Astrocyte of the spinal cord (primary cell): ENCODE results near the gene MTG2.
A peak's percentile ranks its signal among the peaks of the same experiment; 100 is the strongest.

Experiments used
- DNase-seq: peaks from one replicate; pipeline ENCODE4 v3.0.0; 2011; ENCODE audit warnings: low read depth, low spot score
- H3K4me3 ChIP-seq: 2 replicates; pipeline ENCODE4 v1.5.1; 2011; ENCODE audit warnings: low read depth, mild to moderate bottlenecking, low read length, moderate library complexity
- in situ Hi-C: cut with HindIII; loops from 2 replicates; pipeline ENCODE4 v1.10.0; 2017; ENCODE audit warnings: low sequenced_read_pairs
- TF ChIP-seq, protein P1 (sequence below): IDR thresholded peaks from 2 replicates; pipeline ENCODE4 v1.5.1; 2012; ENCODE audit warnings: low read depth, mild to moderate bottlenecking, low read length, inconsistent platforms

MTG2 gene

DNA sequence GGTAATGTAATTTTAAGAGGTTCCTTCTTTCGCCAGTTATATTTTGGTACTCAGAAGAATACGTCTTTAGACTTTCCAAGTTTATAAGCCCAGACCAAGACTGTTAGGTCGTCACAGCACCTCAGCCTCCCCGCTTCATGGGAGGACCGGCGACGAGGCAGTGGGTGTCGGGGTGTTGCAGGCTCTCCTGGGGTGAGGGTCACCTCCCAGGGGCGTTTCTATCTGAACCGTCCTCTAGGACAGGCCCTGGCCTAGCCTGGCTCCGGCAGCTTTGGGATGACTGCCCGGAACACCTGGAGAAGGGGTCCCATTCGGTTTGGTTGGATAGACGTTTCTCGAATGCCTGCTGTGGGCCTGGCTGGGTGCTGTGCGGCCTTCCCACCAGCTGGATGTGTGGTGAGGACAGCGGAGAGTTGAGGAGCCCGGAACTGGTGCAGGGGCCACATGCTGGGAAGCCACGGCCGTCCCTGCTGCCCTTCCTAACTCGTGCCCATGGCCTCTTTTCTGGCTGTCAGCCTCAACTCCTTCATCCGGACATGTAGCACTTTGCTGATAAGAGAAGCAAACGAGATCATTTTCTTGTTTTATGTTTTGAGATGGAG lies 56.6 kb downstream of the MTG2 start:
- in situ Hi-C loops = no loop called here
- TF ChIP-seq, protein P1, sequence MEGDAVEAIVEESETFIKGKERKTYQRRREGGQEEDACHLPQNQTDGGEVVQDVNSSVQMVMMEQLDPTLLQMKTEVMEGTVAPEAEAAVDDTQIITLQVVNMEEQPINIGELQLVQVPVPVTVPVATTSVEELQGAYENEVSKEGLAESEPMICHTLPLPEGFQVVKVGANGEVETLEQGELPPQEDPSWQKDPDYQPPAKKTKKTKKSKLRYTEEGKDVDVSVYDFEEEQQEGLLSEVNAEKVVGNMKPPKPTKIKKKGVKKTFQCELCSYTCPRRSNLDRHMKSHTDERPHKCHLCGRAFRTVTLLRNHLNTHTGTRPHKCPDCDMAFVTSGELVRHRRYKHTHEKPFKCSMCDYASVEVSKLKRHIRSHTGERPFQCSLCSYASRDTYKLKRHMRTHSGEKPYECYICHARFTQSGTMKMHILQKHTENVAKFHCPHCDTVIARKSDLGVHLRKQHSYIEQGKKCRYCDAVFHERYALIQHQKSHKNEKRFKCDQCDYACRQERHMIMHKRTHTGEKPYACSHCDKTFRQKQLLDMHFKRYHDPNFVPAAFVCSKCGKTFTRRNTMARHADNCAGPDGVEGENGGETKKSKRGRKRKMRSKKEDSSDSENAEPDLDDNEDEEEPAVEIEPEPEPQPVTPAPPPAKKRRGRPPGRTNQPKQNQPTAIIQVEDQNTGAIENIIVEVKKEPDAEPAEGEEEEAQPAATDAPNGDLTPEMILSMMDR = no peak

DNA sequence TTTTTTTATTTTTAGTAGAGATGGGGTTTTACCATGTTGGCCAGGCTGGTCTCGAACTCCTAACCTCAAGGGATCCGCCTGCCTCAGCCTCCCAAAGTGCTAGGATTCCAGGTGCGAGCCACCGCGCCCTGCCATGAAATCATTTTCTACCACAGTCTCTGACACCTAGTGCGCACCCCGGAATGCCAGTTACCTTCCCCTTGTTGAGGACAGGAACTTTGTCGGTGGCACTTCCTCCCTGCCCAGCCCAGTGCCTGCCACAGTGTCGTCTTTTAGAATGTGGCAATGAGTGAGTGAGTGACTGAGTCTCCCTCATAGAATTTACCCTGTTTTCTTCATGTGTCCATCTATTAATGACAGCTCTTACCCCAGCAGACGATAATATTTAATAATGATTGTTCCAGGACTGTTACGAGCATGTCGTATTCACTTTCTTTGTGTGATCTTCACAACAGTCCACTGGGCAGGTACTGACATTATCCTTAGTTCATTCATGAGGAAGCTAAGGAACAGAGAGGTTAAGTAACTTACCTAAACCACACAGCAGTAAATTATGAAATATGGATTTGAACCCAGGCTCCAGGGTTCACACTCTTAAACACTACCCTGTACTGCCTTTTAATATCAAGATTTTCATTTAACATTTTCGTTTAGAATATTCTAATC lies 57.3 kb downstream of the MTG2 start:
- H3K4me3 ChIP-seq = no peak overlapping the region
- no peak for DNase-seq
- TF ChIP-seq, protein P1 = no peak
- in situ Hi-C loops = no loop called here

More for the DNA sequence above, 56.6 kb downstream of the MTG2 start:
- no peak for DNase-seq
- peak overlapping the region; percentile 51 for H3K4me3 ChIP-seq

DNA sequence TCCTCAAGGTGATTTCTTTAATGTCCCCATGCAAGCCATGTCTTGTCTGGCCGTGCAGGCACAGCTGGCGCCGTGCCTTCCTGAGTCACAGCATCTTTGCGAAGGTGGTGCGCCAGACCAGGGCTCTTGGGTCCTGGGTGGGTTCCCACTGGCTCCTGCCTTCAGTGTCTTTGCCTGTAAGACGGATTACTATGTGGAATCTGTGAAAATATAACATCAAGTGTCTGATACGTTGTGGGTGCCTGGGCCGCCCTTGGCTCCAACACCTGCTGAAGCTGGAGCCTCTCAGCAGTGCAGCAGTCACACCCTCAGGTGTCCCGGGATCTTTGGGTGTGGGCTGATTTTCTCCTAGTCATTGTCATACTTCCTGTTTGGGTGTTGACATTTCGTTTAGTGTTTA lies 58.7 kb downstream of the MTG2 start:
- no peak for DNase-seq
- TF ChIP-seq, protein P1 = no peak
- no peak overlapping the region for H3K4me3 ChIP-seq
- in situ Hi-C loops = no loop called here

DNA sequence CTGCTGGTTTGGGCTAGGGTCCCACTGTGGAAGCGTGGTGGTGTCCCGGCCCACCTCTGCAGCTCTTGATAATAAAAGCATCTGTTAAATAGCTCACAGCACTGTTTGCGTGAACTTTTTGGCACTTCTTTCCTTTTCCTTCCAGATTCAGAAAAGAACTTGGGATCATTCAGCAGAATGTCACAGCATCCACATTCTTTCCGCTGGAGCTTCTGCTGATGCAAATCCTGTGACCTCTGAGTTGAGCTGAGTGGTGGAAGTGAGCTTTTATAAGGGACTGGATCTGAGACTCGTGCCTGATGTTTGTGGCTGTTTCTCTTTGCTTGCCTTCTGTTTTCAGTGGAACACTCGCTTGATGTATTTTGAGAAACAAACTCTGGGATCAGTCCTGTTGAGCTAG lies 59.3 kb downstream of the MTG2 start:
- in situ Hi-C loops = no loop called here
- no peak for DNase-seq
- H3K4me3 ChIP-seq = no peak overlapping the region
- TF ChIP-seq, protein P1 = no peak

DNA sequence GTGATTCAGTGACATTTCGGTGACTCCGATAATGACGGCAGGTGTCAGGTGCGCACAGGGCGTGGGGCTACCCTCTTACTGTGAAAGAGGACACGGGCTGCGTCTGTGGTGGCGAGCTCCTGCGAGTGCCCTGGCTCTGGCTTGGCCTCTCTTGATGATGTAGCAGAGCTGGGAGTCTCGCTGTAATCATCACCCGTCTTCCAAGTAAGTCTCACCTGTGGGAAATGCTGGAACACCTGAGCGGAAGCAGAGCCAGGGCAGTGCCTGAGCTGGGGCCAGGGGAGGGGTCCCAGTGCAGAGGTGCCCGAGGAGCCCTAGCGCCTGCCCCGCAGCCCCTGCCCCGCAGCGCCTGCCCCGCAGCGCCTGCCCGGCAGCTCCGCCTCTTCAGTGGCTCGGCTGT lies 60.3 kb downstream of the MTG2 start:
- H3K4me3 ChIP-seq = no peak overlapping the region
- DNase-seq = no peak
- TF ChIP-seq, protein P1 = no peak
- in situ Hi-C loops = no loop called here

DNA sequence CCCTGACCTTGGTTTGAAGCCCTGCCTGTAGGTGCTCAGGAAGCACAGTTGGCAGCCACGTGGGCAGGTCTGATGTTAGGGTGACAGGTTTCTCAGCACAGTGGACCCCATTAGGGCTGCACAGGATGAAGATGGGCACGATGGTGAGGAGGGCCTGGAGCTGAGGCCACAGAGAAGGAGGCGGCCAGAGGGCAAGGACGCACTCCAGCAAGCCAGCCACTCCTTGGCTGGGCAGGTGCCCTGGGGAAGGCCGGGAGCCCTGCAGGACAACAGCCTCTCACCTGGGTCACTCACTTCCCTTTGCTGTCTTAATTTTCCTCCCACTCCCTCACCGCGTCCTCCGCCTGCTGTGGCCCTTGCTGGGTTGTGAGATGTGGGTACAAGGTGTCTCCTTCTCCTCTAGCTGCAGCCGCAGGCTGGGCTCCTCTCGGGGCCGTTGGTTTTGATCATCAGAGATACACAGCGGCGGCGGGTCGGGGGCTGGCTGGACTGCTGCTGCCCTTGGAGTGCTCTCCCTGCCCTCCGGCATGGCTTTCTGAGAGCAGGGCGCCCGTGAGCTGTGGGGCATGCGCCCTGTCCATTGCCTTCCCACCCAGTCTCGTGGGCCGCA lies 61.2 kb downstream of the MTG2 start:
- no peak for DNase-seq
- in situ Hi-C loops = no loop called here
- TF ChIP-seq, protein P1 = no peak
- no peak overlapping the region for H3K4me3 ChIP-seq
